K562 (cell line): Measurements from ENCODE around the gene ERMP1.
"Not testable (repeated sequence)": the region's sequence is repeated elsewhere in the genome, so short reads cannot be mapped to it uniquely, and the experiment has no call there.

Experiments used
- BRCA1 ChIP-seq, 2 experiments: fragments of 450-650 bp in 1 of 2; sonication (generic) in 1 of 2; formaldehyde crosslinking in 1 of 2; IDR thresholded peaks; 2 replicates each; pipeline versions ENCODE4 v1.5.0 to v1.6.1; 2017 to 2020; ENCODE audit warnings: mild to moderate bottlenecking in 1 of 2, missing genetic modification reagents in 1 of 2
- CTCF ChIP-seq, 3 experiments: IDR thresholded peaks in 2 of 3; conservative IDR thresholded peaks in 1 of 3; 2 replicates each; pipeline ENCODE4 v1.5.1; 2011 to 2012; ENCODE audit warnings: low read length in 3 of 3, mild to moderate bottlenecking in 3 of 3, control low read depth in 2 of 3, improper control_type of control experiment in 1 of 3, inconsistent platforms in 1 of 3, low read depth in 1 of 3, mixed read lengths in 1 of 3, moderate library complexity in 1 of 3; ENCODE audit not compliant: insufficient read depth in 2 of 3
- ETV6 ChIP-seq, 3 experiments: fragments of 150-350 bp in 1 of 3; sonication (generic) in 1 of 3; formaldehyde crosslinking in 1 of 3; IDR thresholded peaks; 2 replicates each; pipeline versions ENCODE4 v1.6.1 to v1.8.0; 2014 to 2022; ENCODE audit warnings: borderline replicate concordance in 2 of 3, low read depth in 2 of 3, antibody characterized with exemption in 1 of 3, low read length in 1 of 3, mild to moderate bottlenecking in 1 of 3, missing genetic modification reagents in 1 of 3
- EZH2 ChIP-seq: IDR thresholded peaks from 2 replicates; pipeline ENCODE4 v1.6.1; 2012; ENCODE audit warnings: low read depth, mild to moderate bottlenecking, inconsistent platforms, low read length, borderline replicate concordance
- MAFF ChIP-seq: IDR thresholded peaks from 2 replicates; pipeline ENCODE4 v1.6.1; 2012; ENCODE audit warnings: low read length, improper control_type of control experiment
- MXI1 ChIP-seq: IDR thresholded peaks from 2 replicates; pipeline ENCODE4 v1.6.1; 2011; ENCODE audit warnings: low read depth, mild to moderate bottlenecking, improper control_type of control experiment, low read length
- MYNN ChIP-seq, 2 experiments: sonication (generic); formaldehyde crosslinking in 1 of 2; IDR thresholded peaks; 2 replicates each; pipeline versions ENCODE4 v1.5.0 to v1.6.1; 2016 to 2020; ENCODE audit warnings: antibody characterized with exemption in 1 of 2, missing genetic modification reagents in 1 of 2
- POLR2AphosphoS5 ChIP-seq: IDR thresholded peaks from 2 replicates; pipeline ENCODE4 v1.6.1; 2011; ENCODE audit warnings: mild to moderate bottlenecking, low read depth, low read length, moderate library complexity; ENCODE audit not compliant: control insufficient read depth, insufficient read depth
- SMC3 ChIP-seq: conservative IDR thresholded peaks from 2 replicates; pipeline ENCODE4 v1.6.1; 2011; ENCODE audit warnings: low read depth, low read length, improper control_type of control experiment; ENCODE audit not compliant: insufficient read depth
- THAP7 ChIP-seq: fragments of 250-450 bp; sonication (Bioruptor Pico); IDR thresholded peaks from 2 replicates; pipeline ENCODE4 v1.5.0; 2021
- USF2 ChIP-seq: sonication (generic); formaldehyde crosslinking; IDR thresholded peaks from 2 replicates; pipeline ENCODE4 v1.5.0; 2020; ENCODE audit warnings: missing genetic modification reagents
- YY1 ChIP-seq, 3 experiments: IDR thresholded peaks; 2 replicates each; pipeline ENCODE4 v1.6.1; 2011; ENCODE audit warnings: low read length in 2 of 3, mild to moderate bottlenecking in 2 of 3, moderate library complexity in 2 of 3, borderline replicate concordance in 1 of 3, control low read depth in 1 of 3, low read depth in 1 of 3; ENCODE audit not compliant: insufficient read depth in 3 of 3, insufficient replicate concordance in 2 of 3, control insufficient read depth in 1 of 3, insufficient read length in 1 of 3; ENCODE audit errors: extremely low read depth in 1 of 3
- ZBTB33 ChIP-seq: sonication (generic); formaldehyde crosslinking; IDR thresholded peaks from 2 replicates; pipeline ENCODE4 v1.8.1; 2023; ENCODE audit warnings: mild to moderate bottlenecking, missing genetic modification reagents

- not testable (repeated sequence) for TF ChIP-seq YY1 (IDR thresholded peaks at IDR 0.05; ENCODE audit: borderline replicate concordance in 1 of 3, control insufficient read depth in 1 of 3, extremely low read depth in 1 of 3, insufficient read depth in 3 of 3, insufficient read length in 1 of 3, insufficient replicate concordance in 2 of 3, low read depth in 1 of 3, low read length in 2 of 3); THAP7 (CRISPR knock-in tag); USF2; ETV6 (IDR thresholded peaks at IDR 0.05; ENCODE audit: borderline replicate concordance in 1 of 2, low read depth in 2 of 2, low read length in 1 of 2); ETV6 (CRISPR knock-in tag; IDR thresholded peaks at IDR 0.05; ENCODE audit: borderline replicate concordance); BRCA1 (IDR thresholded peaks at IDR 0.05); BRCA1 (CRISPR knock-in tag; IDR thresholded peaks at IDR 0.05); CTCF (IDR thresholded peaks at IDR 0.05 in 2 of 3, conservative IDR thresholded peaks at IDR 0.05 in 1 of 3; ENCODE audit: insufficient read depth in 2 of 3, low read depth in 1 of 3, low read length in 3 of 3); MXI1; EZH2; ZBTB33 (CRISPR knock-in tag); SMC3; POLR2AphosphoS5; MYNN (IDR thresholded peaks at IDR 0.05); MYNN (CRISPR knock-in tag; IDR thresholded peaks at IDR 0.05); MAFF
Measured at GRCh38 chr9:5800378-5800777, 32.5 kb downstream of the ERMP1 start.
